Neural crest cell (in vitro differentiated cells): ENCODE results near the gene KBTBD2. TPM values are rescaled to one million over a fixed set of nuclear protein-coding genes. Genes with fewer than 3 reads are reported as not detected.
A peak's percentile ranks its signal among the peaks of the same experiment; 100 is the strongest.
"Not testable (repeated sequence)": the region's sequence is repeated elsewhere in the genome, so short reads cannot be mapped to it uniquely, and the experiment has no call there.

ENCODE experiments used
- DNase-seq: peaks from one replicate; pipeline ENCODE4 v3.0.0; 2021; ENCODE audit warnings: low read depth, mixed read lengths, low spot score
- H3K27ac Mint-ChIP-seq: one replicate; pipeline ENCODE4 v1.8.0; 2021; ENCODE audit warnings: mild to moderate bottlenecking, mixed read lengths; ENCODE audit not compliant: unreplicated experiment
- H3K27me3 Mint-ChIP-seq: 2 replicates; pipeline ENCODE4 v1.8.0; 2021; ENCODE audit warnings: low read depth, mild to moderate bottlenecking, mixed read lengths
- H3K36me3 Mint-ChIP-seq: 2 replicates; pipeline ENCODE4 v1.8.0; 2021; ENCODE audit warnings: low read depth, mild to moderate bottlenecking, mixed read lengths
- H3K4me1 Mint-ChIP-seq: 2 replicates; pipeline ENCODE4 v1.8.0; 2021; ENCODE audit warnings: mixed read lengths
- H3K4me3 Mint-ChIP-seq: one replicate; pipeline ENCODE4 v1.8.0; 2021; ENCODE audit warnings: mild to moderate bottlenecking, mixed read lengths
- H3K9me3 Mint-ChIP-seq: 2 replicates; pipeline ENCODE4 v1.8.0; 2021; ENCODE audit warnings: mixed read lengths
- total RNA-seq: library from RNA; stranded (reverse); gene quantifications from 2 replicates; pipeline ENCODE4 v1.2.1, GENCODE V29; 2021

KBTBD2 gene
- total RNA-seq, 1 donor from 2014 or later, result 40.9 TPM

DNA sequence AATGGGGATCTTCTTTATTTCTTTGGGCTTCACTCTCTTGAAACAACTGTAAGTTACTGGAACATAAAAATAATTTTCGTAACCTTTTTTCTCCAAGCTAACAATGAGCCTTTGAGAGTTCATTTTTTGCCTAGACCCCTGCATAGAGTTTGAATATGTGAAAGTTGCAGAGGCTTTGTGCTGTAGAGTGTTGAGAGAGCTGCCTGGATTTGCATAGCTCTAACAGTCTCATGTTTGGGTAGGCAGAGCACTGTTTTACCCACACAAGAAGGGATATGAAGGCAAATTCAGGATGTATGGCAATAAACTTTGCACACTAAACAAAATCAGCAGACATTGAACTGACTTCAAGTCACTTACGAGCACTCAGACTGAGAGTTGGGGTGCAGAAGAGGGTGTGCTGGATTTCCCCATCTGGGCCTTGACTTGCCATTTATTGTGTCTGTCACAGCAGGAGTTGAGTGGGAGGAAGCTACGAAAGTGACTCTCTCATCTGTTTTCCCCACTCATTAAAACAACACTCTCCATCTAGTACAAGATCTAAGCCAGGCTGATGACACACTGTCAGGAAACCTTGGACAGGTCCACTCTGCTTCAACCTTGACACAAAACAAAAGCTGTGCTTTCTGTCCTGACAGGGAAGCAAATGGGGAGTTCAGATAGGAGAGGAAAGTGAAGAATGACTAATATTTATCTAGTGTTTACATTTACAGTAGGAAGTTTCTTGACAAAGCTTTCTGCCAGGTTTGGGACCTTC, 62.4 kb downstream of the KBTBD2 start:
- not testable (repeated sequence) for H3K27me3 Mint-ChIP-seq, H3K9me3 Mint-ChIP-seq, DNase-seq, H3K4me1 Mint-ChIP-seq, H3K4me3 Mint-ChIP-seq
- peak overlapping the region; percentile 27 for H3K27ac Mint-ChIP-seq
- peaks cover 16% of the 10 kb centered on the region for H3K36me3 Mint-ChIP-seq

Other genes with a start within 250 kb of the KBTBD2 start
- 78.0 and 85.6 TPM in 2 replicates for gene FKBP9, start 65.7 kb upstream of the KBTBD2 start, total RNA-seq
- 30.8 and 35.5 TPM in 2 replicates for gene NT5C3A, start 171.0 kb upstream of the KBTBD2 start, total RNA-seq
- 27.5 and 32.7 TPM in 2 replicates for gene RP9, start 217.6 kb upstream of the KBTBD2 start, total RNA-seq
- gene BBS9, start 237.8 kb upstream of the KBTBD2 start, total RNA-seq, result 13.9 and 16.2 TPM in 2 replicates